Left renal pelvis (tissue), 4 donors: Measurements from ENCODE around the gene MBP. TPM values are rescaled to one million over a fixed set of nuclear protein-coding genes. Genes with fewer than 3 reads are reported as not detected.
"Not testable (repeated sequence)": the region's sequence is repeated elsewhere in the genome, so short reads cannot be mapped to it uniquely, and the experiment has no call there.

Experiments used
- DNase-seq, 4 donors: peaks; one replicate each; pipeline ENCODE4 v3.0.0-alpha.2; 2013; ENCODE audit warnings: low read depth in 4 of 4, low spot score in 3 of 4
- polyA plus RNA-seq, 4 donors: library from polyadenylated mRNA; unstranded; fragments of 120-200 nt; gene quantifications; one replicate each; pipeline ENCODE4 v1.2.1, GENCODE V29; 2013; ENCODE audit not compliant: insufficient read length in 4 of 4

Gene MBP
- polyA plus RNA-seq, 4 donors, result 13.3 to 23.1 (median 20.1) TPM

DNA sequence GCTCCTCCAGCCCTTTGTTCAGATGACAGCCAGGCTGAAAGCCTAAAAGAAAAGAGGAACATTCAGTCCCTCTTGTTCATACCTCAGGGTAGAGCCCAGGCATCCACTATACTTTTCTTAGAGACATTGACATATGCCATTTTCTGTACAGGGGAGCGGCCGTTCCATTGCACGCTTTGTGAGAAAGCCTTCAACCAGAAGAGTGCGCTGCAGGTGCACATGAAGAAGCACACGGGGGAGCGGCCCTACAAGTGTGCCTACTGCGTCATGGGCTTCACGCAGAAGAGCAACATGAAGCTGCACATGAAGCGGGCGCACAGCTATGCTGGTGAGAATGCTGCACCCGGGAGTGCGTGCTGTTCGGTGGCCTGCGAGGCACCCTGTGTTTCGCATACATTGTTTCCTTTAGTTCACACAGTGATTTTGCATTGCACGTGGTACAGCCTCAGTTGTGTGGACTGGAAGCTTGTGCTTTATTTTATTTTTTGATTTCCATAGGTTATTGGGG, 172.0 kb downstream of the MBP start:
- DNase-seq, result no peak

- DNase-seq, result no peak
Observed at GRCh38 chr18:76959605-76960004, 173.0 kb downstream of the MBP start.

GRCh38 chr18:76958692-76959341, 173.8 kb downstream of the MBP start:
- DNase-seq, result no peak

DNA sequence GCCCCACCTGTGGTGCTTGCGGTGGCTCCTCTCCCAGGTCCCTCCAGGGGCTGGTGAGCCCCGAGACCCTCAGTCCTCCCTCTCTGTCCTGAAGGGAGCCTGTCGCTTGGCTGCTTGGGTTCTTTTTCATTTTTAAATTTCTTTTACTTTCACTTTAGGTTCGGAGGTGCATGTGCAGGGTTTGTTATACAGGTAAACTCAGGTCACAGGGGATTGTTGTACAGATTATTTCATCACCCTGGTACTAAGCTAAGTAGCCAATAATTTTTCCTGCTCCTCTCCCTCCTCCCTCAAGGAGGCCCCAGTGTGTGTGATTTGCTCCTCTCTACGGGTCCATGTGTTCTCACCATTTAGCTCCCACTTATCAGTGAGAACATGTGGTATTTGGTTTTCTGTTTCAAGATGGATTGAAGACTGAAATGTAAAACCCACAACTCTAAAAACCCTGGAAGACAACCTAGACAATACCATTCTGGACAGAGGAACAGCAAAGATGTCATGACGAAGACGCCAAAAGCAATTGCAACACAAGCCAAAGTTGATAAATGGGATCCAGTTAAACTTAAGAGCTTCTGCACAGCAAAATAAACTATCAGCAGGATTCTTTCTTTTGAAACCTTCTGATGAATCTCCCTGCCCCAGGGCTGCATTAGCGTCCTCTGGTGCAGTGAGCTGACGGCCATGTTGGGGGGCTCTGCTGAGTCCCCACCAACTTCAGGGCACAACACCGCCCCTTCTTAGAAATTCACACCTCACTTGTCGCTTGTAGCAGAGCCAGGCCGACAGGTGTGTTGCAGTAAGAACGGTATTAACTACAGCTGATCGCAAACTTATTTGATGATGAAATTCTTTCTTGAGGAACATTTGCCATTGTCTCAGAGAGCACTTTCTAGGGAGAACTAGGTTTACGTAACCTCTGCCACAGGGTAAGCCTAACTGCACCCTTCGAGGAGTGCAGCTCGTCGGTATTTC, 174.9 kb downstream of the MBP start:
- DNase-seq, result no peak

GRCh38 chr18:76956648-76957047, 175.9 kb downstream of the MBP start:
- no peak for DNase-seq

DNA sequence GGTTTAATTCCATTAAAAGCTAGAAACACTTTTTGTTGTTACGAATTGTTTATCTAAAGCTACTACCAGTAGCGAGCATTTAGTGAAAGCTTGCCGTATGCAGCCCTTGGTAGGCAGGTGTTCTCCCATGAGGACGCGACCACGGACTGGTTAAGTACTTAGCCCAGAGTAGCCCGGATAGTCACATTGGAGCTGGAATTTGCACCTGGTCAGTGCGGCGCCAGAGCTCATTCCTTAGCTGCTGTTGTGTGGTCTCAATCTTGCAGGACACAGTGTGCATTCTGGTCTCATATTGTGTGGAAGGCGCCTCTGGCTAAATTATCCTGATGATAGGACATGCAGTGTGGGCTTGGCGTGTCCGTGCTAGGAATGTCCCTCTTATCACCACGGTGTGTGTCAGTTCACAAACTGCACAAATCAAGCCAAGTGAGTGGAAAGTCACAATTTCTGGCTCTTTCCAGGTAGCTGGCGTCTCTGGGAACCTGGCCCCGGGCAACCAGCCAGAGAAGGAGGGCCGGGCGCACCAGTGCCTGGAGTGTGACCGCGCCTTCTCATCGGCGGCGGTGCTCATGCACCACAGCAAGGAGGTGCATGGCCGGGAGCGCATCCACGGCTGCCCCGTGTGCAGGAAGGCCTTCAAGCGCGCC, 176.9 kb downstream of the MBP start:
- DNase-seq, result no peak

DNA sequence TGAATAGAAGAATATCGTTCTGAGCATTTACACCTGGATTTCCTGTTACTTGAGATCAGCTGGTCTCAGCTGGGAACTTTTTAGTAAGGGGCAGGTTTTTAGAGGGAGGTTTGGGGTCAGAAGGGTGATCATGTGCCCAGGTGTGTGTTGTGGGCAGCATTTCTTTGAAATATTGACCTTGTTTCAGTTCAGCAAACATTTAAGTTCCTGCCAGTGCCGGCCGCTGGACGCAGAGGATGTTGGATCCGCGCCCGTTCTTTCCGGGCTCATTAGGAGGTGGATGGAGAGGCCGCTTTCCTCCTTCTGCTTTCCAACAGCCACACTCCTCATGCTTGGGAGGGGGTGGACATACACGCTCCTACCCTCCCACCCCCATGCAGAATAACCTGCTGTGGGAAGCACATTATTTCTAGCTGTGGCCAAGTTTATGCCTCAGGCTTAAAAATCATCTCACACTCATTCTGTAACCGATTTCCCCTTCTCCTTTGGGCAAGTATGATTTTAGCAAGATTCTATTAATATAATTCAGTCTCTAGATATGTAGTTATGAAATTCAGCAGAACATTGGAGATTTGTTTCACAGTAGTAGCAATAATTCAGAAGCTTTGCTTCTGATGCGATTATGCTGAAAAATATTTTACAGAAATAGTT, 178.9 kb downstream of the MBP start:
- no peak for DNase-seq

DNA sequence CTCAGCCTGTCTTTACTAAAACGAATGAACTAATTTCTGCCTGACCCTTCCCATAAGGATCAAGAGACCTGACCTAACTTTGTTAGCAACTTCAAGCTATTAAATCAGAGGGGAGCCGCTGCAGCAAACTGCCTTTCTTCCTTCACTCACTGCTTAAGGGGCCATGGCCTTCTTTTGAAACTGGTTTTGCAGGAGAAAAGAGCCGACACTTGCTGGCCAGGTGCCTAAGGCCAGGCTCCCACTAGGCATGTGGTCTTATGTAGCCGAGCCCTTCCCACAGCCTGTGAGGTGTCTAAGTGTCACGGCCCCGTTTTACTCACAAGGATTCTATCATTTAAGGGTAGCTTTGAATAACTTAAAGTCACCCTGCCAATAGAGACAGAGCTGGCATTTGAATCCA, 179.4 kb downstream of the MBP start:
- no peak for DNase-seq

- DNase-seq, result no peak
Observed at GRCh38 chr18:76952747-76953146, 179.8 kb downstream of the MBP start.

DNA sequence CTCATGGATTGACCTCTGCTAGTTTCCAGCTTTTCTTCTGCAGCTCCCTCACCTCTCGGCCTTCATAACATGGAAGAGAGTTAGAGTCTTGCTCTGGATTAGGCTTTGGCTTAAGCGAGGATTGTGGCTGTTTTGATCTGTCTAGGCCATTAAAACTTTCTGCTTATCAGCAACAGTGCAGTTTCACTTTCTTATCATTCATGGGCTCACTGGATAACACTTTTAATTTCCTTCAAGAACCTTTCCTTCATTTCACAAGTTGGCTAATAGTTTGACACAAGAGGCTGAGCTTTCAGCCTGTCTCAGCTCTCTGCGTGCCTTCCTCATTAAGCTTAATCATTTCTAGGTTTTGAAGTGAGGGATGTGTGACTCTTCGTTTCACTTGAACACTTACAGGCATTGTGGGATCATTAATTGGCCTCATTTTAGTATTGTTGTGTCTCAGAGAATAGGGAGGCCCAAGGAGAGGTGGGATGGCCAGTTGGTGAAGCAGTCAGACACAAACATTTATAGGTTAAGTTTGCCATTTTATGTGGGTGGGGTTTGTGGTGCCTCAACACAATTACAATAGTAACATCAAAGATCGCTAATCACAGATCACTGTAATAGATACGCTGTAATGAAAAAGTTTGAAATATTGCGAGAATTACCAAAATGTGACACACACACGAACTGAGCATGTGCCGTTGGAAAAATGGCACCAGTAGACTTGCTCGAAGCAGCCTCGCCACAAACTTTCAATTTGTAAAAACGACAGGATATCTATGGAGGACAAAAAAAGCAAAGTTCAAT, 180.9 kb downstream of the MBP start:
- DNase-seq, result no peak

DNA sequence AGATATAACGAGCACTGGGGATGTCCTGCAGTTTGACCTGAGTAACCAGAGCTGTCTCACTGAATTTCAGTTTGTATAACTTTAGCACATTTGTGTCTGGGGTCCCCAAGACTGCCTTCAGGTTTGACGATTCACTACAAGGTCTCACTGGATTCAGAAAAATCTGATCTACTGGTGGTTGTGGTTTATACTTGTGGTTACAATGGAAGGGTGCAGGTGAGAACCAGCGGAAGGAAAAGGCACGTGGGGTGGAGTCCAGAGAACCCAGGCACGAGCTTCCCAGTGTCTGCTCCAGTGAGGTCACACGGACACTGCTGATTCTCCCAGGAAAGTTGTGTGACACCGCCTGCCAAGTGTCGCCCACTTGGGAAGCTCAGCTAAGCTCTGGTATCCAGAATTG, 184.2 kb downstream of the MBP start:
- DNase-seq, result no peak

GRCh38 chr18:76944346-76944745, 188.2 kb downstream of the MBP start:
- DNase-seq, result not testable (repeated sequence)

GRCh38 chr18:76943542-76944339, 188.8 kb downstream of the MBP start:
- no peak for DNase-seq

GRCh38 chr18:76941284-76941683, 191.3 kb downstream of the MBP start:
- DNase-seq, result no peak

DNA sequence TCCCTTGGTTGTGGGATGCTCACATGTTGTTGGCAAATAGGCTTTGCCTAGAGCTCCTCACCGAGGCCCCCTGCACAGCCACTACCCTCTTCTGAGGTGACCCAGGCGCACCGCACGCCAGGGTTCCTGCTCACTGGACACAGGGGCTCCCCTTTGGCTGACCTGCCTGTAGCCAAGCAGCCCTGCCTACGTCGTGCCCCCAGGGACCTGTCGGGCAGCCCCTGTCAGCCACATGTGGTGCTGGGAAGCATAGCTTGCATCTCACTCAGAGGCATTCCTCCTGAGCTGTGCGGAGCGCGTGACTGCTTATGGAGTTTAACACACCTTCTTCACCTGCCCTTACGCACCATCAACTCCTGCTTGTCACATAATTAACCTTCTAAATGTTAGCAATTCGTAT, 194.0 kb downstream of the MBP start:
- DNase-seq, result no peak

DNA sequence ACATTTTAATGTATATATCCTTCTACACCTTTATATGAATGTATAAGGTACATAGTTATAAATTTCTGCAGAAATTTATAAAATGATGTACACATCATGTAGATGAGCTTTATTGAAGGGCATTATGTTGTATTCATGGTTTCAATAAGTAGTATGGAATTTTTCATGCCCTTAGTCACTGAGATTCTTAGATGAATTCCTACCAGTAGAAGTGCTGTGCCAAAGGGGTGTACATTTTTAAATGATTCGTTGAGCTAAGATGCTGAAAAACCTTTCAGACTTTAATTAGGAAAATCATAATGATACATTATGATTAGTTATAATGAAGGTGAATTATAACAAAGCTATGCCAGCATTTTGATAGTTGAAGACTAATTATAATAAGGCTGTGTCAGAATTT, 195.0 kb downstream of the MBP start:
- no peak for DNase-seq

DNA sequence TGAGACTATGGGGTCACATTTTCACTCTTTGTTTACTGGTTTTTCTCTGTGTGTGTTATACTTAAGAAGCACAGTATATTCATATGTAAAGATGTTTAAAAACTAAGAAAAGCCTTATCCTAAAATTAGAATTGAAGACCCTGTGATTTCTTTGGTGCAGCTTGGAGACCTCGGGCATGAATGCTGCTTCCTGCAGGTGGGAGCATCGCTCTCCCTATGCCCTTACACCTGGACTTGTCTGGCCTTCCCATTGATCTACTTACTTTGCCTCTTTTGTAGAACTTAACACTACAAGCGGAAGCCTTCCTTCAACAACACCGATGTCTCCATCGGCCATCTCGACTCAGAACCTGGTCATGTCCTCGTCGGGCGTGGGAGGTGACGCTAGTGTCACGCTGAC, 195.7 kb downstream of the MBP start:
- DNase-seq, result no peak

- no peak for DNase-seq
Observed at GRCh38 chr18:76935722-76936337, 196.8 kb downstream of the MBP start.
